Fibroblast of mammary gland (primary cell): Measurements from ENCODE around the gene MBOAT7.
A peak's percentile ranks its signal among the peaks of the same experiment; 100 is the strongest.

Source experiments
- DNase-seq: peaks from one replicate; pipeline ENCODE4 v3.0.0-alpha.2; 2010; ENCODE audit warnings: low read depth
- H3K4me3 ChIP-seq: 2 replicates; pipeline ENCODE4 v1.5.1; 2011; ENCODE audit warnings: low read depth, mild to moderate bottlenecking, low read length, moderate library complexity; ENCODE audit not compliant: control insufficient read depth
- TF ChIP-seq, protein P1 (sequence below): conservative IDR thresholded peaks from 2 replicates; pipeline ENCODE4 v1.5.1; 2011; ENCODE audit warnings: low read depth, low read length, inconsistent platforms; ENCODE audit not compliant: control insufficient read depth, insufficient read depth

The MBOAT7 gene

DNA sequence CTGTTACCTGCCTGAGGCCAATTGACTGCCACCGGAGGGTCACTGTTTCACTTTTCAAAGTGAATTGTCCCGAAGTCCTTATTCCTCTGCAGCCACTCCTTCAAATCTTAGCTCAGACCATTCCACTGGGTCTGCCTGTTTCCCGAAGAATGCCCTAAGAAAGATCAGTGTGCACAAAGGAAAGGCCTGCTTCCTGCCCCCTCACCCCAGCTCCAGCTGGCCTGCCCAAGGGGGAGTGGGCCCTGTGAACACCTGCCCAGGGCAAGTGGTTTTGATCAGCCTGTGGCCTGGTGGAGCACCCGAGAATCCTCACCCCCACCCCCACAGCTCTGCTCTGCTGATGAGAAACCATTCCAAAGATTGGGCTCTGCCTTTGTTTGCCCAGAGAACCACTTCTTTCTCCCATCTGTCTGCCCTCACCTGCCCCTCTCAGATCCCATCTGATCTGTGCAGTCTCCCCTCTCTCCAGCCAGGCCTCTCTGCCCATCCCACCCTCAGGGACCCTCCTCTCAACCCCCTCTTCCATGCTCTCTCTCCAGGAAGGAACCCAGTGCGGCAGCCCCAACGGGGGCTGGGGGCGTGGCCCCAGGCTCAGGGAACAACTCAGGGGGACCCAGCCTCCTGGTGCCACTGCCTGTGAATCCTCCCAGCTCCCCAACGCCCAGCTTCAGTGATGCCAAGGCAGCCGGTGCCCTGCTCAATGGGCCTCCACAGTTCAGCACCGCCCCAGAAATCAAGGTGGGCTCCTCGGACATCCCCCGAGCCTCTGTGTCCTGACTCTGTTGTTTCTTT is 40.2 kb downstream of the MBOAT7 start:
- TF ChIP-seq, protein P1, sequence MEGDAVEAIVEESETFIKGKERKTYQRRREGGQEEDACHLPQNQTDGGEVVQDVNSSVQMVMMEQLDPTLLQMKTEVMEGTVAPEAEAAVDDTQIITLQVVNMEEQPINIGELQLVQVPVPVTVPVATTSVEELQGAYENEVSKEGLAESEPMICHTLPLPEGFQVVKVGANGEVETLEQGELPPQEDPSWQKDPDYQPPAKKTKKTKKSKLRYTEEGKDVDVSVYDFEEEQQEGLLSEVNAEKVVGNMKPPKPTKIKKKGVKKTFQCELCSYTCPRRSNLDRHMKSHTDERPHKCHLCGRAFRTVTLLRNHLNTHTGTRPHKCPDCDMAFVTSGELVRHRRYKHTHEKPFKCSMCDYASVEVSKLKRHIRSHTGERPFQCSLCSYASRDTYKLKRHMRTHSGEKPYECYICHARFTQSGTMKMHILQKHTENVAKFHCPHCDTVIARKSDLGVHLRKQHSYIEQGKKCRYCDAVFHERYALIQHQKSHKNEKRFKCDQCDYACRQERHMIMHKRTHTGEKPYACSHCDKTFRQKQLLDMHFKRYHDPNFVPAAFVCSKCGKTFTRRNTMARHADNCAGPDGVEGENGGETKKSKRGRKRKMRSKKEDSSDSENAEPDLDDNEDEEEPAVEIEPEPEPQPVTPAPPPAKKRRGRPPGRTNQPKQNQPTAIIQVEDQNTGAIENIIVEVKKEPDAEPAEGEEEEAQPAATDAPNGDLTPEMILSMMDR, result no peak
- no peak overlapping the region for H3K4me3 ChIP-seq
- no peak for DNase-seq

- no peak overlapping the region for H3K4me3 ChIP-seq
- DNase-seq, result no peak
- TF ChIP-seq, protein P1, result no peak
Observed at GRCh38 chr19:54148158-54148557, 41.2 kb downstream of the MBOAT7 start.

DNA sequence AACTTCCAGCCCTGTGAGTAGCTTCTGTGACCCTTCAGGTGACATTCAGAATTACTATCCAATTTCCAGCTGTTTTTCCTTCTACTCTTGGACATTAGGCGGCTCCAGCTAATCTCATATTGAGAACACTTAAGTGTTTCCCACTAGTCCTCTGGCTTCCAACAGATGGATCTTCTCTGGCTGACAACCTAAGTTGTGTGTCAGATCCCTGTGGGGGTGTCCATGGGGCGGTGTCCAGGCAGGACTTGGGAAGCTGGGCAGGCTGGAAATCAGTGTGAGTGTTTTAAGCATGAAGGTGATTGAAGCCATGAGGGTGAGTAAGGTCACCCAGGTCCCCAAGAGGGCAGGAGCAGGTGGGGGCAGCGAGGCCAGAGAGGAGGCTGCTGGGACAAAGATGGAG is 41.7 kb downstream of the MBOAT7 start:
- peak; percentile 69 for DNase-seq
- TF ChIP-seq, protein P1, result no peak
- H3K4me3 ChIP-seq, result no peak overlapping the region

- no peak for DNase-seq
- no peak overlapping the region for H3K4me3 ChIP-seq
- TF ChIP-seq, protein P1, result no peak
Observed at GRCh38 chr19:54145541-54146158, 43.7 kb downstream of the MBOAT7 start.

- H3K4me3 ChIP-seq, result no peak overlapping the region
- DNase-seq, result no peak
- TF ChIP-seq, protein P1, result no peak
Observed at GRCh38 chr19:54142166-54142780, 47.1 kb downstream of the MBOAT7 start.

DNA sequence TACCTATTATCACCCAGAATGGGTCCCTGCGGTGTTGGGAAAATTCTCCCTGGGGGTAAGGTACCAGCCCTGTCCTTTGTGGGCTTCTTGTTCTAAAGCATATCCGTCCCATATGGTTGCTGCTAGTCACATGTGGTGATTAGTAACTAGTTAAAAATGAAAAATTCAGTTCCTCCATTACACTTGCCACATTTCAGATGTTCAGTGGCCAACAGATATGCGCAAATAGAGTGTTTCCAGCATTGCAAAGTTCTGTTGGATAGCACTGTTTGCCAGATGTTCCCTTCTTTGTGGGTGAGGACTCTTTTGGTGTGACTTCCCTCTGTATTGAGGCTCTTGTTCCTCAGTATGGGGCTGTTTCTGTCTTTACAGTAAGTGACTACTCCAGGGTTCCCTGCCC is 48.0 kb downstream of the MBOAT7 start:
- TF ChIP-seq, protein P1, result no peak
- peak; percentile 79 for DNase-seq
- no peak overlapping the region for H3K4me3 ChIP-seq
